HG03064 (cell line): ENCODE results near the gene SAP130.

Experiments used
- ATAC-seq: cut with Tn5 transposase; IDR thresholded peaks from one replicate; pipeline ENCODE4 v1.9.1; 2021; ENCODE audit warnings: low read depth; ENCODE audit not compliant: unreplicated experiment

The SAP130 gene

GRCh38 chr2:128026448-128027277, 1.2 kb downstream of the SAP130 start:
- ATAC-seq, result peak; percentile 1

- ATAC-seq, result no peak
These were observed 3.0 kb downstream of the SAP130 start for GRCh38 chr2:128024816-128025215.

GRCh38 chr2:128017561-128017960, 10.3 kb downstream of the SAP130 start:
- no peak for ATAC-seq

- ATAC-seq, result no peak
These were observed 11.2 kb downstream of the SAP130 start for GRCh38 chr2:128016620-128017019.

- ATAC-seq, result no peak
These were observed 15.2 kb downstream of the SAP130 start for GRCh38 chr2:128012698-128013097.

- ATAC-seq, result no peak
These were observed 19.7 kb downstream of the SAP130 start for GRCh38 chr2:128008074-128008672.

- no peak for ATAC-seq
These were observed 23.4 kb downstream of the SAP130 start for GRCh38 chr2:128004509-128004908.

GRCh38 chr2:128003463-128003862, 24.4 kb downstream of the SAP130 start:
- no peak for ATAC-seq

- ATAC-seq, result no peak
These were observed 31.7 kb downstream of the SAP130 start for GRCh38 chr2:127996160-127996559.

- no peak for ATAC-seq
These were observed 32.1 kb downstream of the SAP130 start for GRCh38 chr2:127995725-127996124.

GRCh38 chr2:127993659-127994058, 34.2 kb downstream of the SAP130 start:
- ATAC-seq, result no peak

GRCh38 chr2:127991742-127992141, 36.1 kb downstream of the SAP130 start:
- no peak for ATAC-seq

- no peak for ATAC-seq
These were observed 41.2 kb downstream of the SAP130 start for GRCh38 chr2:127986548-127987079.

- ATAC-seq, result no peak
These were observed 42.1 kb downstream of the SAP130 start for GRCh38 chr2:127985735-127986134.

- no peak for ATAC-seq
These were observed 42.7 kb downstream of the SAP130 start for GRCh38 chr2:127985026-127985734.

- ATAC-seq, result no peak
These were observed 43.3 kb downstream of the SAP130 start for GRCh38 chr2:127984551-127984950.

- ATAC-seq, result no peak
These were observed 58.4 kb downstream of the SAP130 start for GRCh38 chr2:127969446-127969845.

GRCh38 chr2:127968610-127969339, 59.1 kb downstream of the SAP130 start:
- no peak for ATAC-seq

GRCh38 chr2:127961729-127962128, 66.1 kb downstream of the SAP130 start:
- ATAC-seq, result no peak

- ATAC-seq, result no peak
These were observed 70.6 kb downstream of the SAP130 start for GRCh38 chr2:127957240-127957639.

GRCh38 chr2:127954857-127955256, 73.0 kb downstream of the SAP130 start:
- ATAC-seq, result no peak
